GM19238 (cell line): ENCODE measurements around the gene TRAM2.

Experiments
- DNase-seq: peaks from one replicate; pipeline ENCODE4 v3.0.0; 2011; ENCODE audit warnings: low spot score; ENCODE audit not compliant: insufficient read length

Gene TRAM2, protein sequence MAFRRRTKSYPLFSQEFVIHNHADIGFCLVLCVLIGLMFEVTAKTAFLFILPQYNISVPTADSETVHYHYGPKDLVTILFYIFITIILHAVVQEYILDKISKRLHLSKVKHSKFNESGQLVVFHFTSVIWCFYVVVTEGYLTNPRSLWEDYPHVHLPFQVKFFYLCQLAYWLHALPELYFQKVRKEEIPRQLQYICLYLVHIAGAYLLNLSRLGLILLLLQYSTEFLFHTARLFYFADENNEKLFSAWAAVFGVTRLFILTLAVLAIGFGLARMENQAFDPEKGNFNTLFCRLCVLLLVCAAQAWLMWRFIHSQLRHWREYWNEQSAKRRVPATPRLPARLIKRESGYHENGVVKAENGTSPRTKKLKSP

DNA sequence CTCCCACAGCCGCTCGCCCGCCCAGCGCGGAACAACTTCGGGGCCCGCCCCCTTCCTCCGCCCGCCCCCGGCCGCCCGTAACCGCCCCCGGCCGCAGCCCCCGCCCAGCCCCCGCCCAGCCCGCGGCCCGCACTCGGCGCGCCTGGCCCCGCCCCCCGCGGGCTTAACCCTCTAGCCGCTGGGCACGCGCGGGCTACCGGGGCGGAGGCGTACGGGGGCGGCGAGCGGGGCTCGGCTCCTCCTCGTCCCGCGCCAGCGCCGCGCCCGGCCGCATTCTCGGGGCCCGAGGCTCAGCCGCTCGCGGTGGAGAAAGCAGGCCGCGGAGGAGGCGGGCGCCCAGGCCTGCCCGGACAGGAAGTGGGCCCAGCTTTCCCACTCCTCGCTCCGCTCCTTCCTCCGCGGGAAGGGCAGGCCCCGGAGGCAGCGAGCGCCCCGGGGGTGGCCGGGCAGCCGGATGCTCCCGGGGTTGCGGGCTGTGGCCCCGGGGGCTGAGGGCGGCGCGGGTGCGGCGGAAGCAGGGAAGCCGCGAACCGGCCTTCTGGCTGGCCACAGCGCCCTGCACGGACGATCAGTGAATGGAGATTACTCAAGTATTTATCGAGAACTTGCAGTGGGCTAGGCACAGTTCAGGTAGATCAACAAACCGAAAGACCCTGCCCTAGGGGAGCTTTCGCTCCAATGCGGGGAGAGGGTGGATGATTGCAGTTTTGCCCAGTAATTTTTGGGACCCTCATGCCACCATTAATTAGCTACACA, at the start of gene TRAM2:
Gene TRAM2, minus strand, starts transcription at position 39 of the 756 bp plus-strand sequence. CDS start 145 bp downstream, outside the sequence.
- DNase-seq, result peak; percentile 73

DNA sequence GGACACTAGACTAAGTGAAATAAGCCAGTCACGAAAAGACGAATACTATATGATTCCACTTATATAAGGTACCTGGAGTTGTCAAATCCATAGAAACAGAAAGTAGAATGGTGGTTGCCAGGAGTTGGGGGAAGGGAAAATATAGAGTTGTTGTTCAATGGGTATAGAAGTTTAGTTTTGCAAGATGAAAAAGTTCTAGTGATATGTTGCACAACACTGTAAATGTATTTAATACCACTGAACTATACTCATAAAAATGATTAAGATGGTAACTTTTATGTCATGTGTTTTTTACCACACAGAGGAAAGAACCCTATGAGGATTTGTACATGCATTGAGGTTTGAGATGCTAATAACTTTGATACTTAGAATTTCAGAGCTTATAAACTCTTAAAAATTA, 46.0 kb upstream of the TRAM2 start:
- no peak for DNase-seq

- DNase-seq, result no peak
Measured at GRCh38 chr6:52621631-52622030, 44.8 kb upstream of the TRAM2 start.

DNA sequence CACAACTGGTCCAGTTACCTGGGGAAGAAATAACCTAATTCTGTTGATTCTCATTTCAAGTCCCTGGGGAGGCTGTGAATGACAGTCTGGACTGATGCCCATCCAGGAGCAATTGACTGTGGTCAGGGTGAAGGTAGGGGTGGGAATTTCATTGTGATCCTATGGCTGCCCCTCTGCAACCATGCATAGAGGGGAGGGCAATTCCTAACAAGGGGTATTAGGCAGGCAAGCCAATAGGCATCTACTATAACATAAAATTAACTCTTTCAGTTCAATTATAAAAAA, 44.0 kb upstream of the TRAM2 start:
- no peak for DNase-seq

DNA sequence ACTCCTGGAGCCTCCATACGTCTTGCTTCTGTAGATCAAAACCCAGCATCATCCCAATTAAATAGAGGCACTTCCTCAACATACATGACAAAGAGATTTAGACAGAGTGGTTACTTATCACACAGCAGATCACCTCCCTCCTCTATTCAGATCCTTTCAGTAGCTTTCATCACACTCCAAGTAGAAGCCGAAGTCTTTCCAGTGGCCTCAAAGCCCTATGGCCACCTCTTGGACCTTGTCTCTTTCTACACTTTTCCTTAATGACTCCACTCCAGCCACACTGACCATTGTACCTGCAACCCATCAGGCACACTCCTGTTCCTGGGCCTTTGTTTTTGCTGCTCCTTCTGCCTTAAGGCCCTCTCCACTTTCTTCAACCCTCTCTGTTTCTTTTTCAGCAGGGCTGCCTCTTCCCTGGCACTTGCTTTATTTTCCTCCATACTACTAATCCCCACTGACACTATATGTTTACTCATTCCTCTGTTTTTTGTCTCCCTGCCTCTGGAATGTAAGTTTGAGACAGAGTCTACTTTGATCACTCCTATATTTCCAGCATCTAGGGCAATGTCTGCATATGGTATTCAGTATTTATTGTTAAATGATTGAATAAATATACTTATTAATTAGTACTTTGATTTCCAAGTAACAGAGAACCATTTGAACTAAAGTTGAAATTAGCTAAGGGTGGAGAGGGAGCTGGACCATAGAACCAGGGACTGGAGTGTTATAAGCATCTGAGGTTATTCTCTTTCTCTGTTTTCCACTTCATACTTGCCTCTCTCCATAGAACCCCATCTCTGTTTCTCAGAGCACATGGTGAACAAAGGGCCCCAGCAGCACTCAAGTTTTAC, 43.4 kb upstream of the TRAM2 start:
- DNase-seq, result no peak

DNA sequence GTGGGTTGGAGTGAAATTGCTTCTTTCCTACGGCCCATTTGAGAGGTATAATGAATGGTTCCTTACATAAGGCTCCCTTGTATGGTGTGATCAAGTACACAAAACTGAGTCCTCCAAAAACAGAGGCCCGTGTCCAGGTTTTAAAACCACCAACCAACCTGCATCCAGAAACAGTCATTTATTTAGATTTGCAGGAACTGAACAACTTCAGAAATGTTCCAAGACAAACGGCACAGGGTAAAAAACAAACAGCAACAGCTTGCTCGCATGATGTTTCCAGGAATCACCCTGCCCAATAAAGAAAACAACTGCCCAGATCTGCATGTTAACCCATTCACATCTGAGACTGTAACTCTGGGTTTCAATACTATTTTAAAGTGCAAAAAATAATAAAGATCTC, 40.2 kb upstream of the TRAM2 start:
- DNase-seq, result no peak

DNA sequence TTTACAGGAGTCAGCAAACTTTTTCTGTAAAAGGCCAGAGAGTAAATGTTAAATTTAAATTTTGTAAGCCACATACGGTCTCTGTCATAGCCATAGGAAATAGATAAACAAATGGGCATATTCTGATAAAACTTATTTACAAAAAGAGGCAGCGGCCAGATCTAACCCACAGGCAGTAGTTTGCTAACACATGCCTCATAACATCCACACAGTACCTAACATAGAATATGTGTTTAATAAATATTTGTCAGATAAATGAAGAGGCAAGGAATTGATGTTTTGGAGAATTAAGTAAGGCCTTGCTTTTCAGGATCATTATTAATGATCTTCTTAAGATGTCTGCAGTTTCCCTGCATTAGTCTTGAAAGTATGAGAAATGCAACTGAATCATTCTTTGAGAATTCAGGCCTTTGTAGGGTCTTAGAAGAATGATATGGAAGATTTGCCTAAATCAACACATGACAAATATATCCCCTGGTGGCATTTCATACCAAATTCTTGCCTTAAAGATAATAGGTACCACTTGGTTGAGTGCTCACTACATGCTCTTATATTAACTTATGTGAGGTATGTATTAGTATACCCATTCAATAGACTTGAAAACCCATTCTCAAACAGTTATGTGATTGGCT, 39.3 kb upstream of the TRAM2 start:
- no peak for DNase-seq

GRCh38 chr6:52612336-52613054, 35.6 kb upstream of the TRAM2 start:
- no peak for DNase-seq

DNA sequence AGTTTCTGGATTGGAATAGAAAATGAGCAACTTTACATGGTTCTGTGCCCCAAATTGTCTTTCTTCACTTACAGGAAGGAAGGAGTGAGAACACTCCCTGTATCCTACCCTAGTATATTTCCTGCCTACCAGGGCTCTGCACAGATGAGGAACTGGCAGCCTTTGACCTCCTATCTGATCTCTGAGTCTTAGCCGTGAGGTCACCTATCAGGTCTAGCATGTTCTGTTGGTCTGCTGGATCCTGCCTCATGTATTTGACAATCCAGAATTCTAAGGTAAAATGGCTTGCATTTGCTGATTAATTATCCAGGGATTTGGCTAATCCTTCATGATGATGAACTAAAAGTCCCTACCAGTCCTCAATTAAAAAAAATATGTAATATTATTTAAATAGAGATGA, 35.0 kb upstream of the TRAM2 start:
- DNase-seq, result no peak

DNA sequence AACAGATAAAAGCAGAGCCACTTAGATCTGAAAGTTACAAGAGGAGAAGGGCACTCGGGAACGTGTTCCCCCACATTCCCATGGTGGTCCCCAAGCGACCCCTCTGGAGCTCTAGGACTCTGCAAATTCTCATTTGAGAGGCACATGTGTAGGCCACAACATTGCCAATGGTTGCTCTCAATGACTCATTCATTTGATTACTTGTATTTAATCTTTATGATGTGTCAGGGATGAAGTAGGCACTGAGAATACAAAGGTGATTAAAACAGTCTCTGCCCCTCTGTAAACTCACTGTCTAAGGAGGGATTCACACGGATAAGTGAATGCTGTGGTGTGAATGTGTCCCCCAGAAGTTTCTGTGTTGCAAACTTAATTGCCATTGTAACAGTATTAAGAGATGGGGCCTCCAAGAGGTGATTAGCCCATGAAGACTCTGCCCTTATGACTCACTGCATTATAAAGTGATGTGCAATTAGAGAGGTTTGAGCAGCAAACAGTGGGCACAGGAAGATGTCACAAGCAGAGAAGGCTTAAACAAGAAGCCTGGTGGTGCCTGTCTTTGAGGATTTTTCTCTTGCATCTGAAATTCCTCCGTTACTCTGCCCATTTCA, 34.0 kb upstream of the TRAM2 start:
- no peak for DNase-seq

- no peak for DNase-seq
Measured at GRCh38 chr6:52610011-52610410, 33.2 kb upstream of the TRAM2 start.

GRCh38 chr6:52605610-52606185, 28.8 kb upstream of the TRAM2 start:
- DNase-seq, result no peak

DNA sequence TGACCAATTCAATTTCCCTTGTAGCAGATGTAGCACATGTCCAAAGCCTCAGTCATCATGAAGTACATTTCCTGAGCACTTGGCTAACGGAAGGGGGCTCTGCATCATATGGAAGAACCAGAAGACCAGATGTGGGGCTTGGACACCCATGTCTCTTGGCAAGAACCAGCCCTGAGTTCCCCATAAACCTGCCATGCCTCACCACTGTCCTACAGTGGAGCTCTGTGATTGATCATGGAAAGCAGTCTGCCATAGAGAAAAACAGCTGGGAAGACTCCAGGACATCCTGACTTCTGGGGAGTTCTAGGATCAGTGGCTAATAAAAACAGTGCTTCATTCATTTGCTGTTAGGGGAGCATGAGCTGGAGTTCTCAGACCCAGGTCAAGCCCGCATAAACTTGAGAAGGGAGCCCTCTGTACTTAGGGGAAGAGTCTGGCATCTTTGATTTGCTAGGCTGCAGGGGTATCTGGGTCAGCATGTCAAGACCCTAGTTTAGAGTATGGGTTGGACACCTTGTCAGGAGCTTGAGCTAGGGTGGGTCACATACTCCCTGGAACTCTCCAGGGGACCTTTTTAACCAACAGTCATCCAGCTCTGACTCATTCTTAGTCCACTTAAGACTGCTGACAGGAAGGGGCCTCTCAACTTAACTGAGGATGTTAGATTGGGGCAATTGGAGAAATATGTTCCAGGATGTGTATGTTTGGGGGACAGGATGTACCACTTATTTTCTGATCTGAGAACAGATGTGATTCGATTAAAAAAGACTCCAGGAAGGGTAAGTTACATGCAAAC, 26.3 kb upstream of the TRAM2 start:
- no peak for DNase-seq

DNA sequence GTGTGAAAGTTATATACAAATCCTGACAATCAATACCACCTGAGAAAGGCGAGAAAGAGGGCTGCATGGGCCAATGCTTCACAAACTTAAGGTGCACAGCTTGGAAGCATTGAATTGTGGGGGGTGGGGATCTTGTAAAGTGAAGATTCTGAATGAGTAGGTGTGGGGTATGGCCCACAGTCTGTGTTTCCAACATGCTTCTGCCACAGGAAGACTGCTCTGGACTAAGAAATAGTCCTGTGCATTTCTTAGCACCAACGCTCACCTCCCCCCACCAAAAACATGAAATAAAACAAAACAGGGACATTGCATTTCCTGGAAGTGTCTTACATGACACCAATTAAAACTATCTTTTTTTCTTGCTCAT, 21.9 kb upstream of the TRAM2 start:
- no peak for DNase-seq

DNA sequence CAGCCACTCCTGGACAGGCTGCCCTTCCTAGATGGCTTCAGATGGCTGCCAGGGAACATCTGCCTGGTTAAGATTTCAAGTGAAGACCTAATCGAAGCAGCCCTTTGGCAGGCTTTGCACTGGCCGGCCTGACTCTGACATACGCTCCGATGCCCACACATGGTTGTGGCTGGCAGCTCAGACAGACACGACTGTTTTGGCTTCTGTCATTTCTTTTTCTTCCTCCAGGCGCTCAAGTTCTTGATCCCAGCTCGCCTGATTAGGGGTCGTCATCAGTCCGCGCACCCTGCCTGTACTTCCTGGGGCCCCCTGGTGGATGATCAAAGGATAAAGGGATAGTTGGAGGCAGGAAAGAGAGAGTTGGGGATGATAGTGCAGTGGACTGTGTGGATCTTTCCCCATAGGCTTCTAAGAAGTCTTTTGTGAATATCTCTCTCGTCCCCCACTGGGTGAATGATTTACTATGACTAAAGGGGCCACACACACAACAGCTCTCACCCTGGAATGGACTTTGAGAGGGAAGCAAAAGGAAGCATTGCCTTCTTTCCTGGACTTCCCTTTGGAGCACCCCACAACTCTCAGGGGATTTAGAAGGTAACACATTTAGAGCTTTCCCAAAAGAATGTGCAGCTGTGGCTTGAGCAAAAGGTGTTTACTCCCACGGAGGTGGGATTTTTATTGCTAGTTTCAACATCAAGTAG, 21.4 kb upstream of the TRAM2 start:
- DNase-seq, result peak; percentile 30

DNA sequence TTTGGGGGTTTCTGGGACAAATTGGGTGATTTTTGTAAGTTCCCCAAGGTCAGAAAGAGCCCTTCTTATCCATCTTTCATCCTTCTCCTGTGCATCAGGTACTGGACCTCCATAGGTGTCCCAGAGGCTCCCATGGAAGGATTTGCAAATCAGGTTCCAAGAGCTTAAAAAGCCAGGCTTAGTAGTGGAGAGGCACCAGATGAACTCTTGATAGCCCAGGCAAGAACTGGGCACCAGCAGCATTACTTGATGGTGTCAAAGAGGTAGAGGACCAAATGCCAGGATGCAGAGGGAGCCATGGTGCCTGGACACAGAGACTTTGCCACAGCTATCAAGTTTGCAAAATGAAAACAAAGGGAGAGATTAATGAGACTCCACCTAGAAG, 20.9 kb upstream of the TRAM2 start:
- DNase-seq, result no peak

DNA sequence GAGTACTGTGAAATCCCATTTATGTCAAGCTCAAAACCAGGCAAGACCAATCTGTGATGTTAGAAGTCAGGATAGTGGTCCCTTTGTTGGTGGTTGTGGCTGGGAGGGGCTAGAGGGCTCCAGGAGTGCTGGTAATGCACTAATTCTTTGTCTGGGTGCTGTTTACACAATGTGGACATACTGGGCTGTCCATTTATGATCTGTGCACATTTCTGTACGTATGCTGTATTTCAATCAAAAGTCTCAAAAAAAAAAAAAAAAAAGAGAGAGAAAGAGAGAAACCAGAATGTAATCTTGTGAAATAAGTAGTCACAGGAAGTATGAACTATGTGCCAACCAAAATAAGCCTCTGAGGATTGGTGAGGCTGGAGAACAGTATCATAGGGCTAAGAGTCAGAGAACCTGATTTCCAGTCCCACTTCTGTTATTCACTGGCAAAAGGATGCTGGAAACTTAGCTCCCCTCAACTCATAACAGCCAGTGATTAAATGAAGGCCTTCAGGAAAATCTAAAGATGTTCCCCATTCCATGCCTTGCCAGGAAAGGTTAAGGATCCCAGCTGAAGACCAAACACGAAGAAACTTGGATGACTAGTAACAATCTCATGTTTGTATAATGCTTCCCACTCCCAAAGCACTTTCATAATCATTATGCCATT, 19.6 kb upstream of the TRAM2 start:
- no peak for DNase-seq

DNA sequence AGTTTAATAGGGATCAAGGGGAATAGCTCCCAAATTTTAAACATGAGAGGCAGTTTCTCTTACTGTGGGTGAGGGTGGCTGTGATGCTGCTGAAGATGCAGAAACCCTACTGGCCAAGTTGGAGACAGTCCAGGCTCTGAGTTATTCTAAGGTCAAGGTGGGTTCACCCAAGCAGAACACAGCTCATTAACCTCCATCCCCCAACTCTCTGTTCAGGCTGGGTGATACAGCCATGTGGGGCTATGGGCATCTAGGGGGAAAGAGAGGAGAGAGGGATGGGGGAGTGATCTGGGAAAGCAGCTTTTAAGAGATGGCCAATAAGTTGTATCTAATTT, 18.9 kb upstream of the TRAM2 start:
- peak; percentile 17 for DNase-seq
